Colonic mucosa (tissue), 4 donors: ENCODE results near the gene DUSP23. TPM values are rescaled to one million over a fixed set of nuclear protein-coding genes. Genes with fewer than 3 reads are reported as not detected.

Source experiments
- DNase-seq: peaks from one replicate; pipeline ENCODE4 v3.0.0-alpha.2; 2020
- H3K27ac ChIP-seq: fragments of 200-600 bp; one replicate; pipeline ENCODE4 v1.8.0; 2021
- H3K27me3 ChIP-seq: fragments of 200-600 bp; one replicate; pipeline ENCODE4 v1.8.0; 2021
- H3K36me3 ChIP-seq: fragments of 200-600 bp; one replicate; pipeline ENCODE4 v1.8.0; 2021
- H3K4me1 ChIP-seq: fragments of 200-600 bp; one replicate; pipeline ENCODE4 v1.8.0; 2021; ENCODE audit warnings: mild to moderate bottlenecking
- H3K4me3 ChIP-seq: fragments of 200-600 bp; one replicate; pipeline ENCODE4 v1.8.0; 2021
- H3K9ac ChIP-seq, 2 donors: one replicate each; pipeline ENCODE4 v1.7.0; 2013; ENCODE audit warnings: control low read depth in 2 of 2, low read depth in 2 of 2, low read length in 2 of 2
- H3K9me3 ChIP-seq: fragments of 200-600 bp; one replicate; pipeline ENCODE4 v1.8.0; 2021
- CTCF ChIP-seq: fragments of 200-600 bp; IDR thresholded peaks from one replicate; pipeline ENCODE4 v1.8.0; 2022; ENCODE audit warnings: antibody characterized with exemption, mild to moderate bottlenecking
- intact Hi-C: fragments of 100-400 bp; cut with DNase I; formaldehyde crosslinking; loops from one replicate; pipeline ENCODE4 v1.14.1; 2022
- total RNA-seq, 2 donors: library from RNA; stranded (reverse); fragmentation: NEBNext Ultra II Directional in 1 of 2; extraction: Animal tissue kit (Norgen Biotek cat#: 25700) in 1 of 2; gene quantifications; one replicate each; pipeline ENCODE4 v1.2.1, GENCODE V29; 2021
- donor health status: healthy.
- donor health status: DM: no; HTN: no; CAD: no.
- donor health status: DM: no; HTN: no; CAD: no.

DUSP23 gene
- total RNA-seq, 2 donors from 2014 or later, result 43.3 to 50.4 TPM

- H3K9me3 ChIP-seq, result no peaks in the 10 kb centered on the region
- no peak for TF ChIP-seq CTCF
- no peak overlapping the region for H3K4me3 ChIP-seq
- H3K36me3 ChIP-seq, result no peaks in the 10 kb centered on the region
- H3K27me3 ChIP-seq, result no peaks in the 10 kb centered on the region
- H3K9ac ChIP-seq, result no peak overlapping the region
- no peak for DNase-seq
- intact Hi-C loops, result loop anchor here (10.0 kb wide), 1 partner anchor 570 kb away; the partner anchor contains the start of gene ACKR1
- H3K27ac ChIP-seq, result no peak overlapping the region
- no peaks in the 10 kb centered on the region for H3K4me1 ChIP-seq
These were observed 6.3 kb upstream of the DUSP23 start for GRCh38 chr1:159774465-159774864.

- H3K4me1 ChIP-seq, result peaks cover 4% of the 10 kb centered on the region
- H3K27ac ChIP-seq, result no peak overlapping the region
- H3K27me3 ChIP-seq, result no peaks in the 10 kb centered on the region
- no peak overlapping the region for H3K9ac ChIP-seq
- no peaks in the 10 kb centered on the region for H3K36me3 ChIP-seq
- no peak overlapping the region for H3K4me3 ChIP-seq
- DNase-seq, result no peak
- TF ChIP-seq CTCF, result no peak
- intact Hi-C loops, result loop anchor here (10.0 kb wide), 1 partner anchor 571 kb away; the partner anchor contains the start of gene ACKR1
- H3K9me3 ChIP-seq, result no peaks in the 10 kb centered on the region
These were observed 5.0 kb upstream of the DUSP23 start for GRCh38 chr1:159775716-159776115.

GRCh38 chr1:159778266-159778665 lies 2.5 kb upstream of the DUSP23 start:
- Histone ChIP-seq H3K9me3 (no peaks in the 10 kb centered on the region), H3K4me3 (no peak overlapping the region), H3K9ac (no peak overlapping the region), H3K27ac (no peak overlapping the region), H3K4me1 (peaks cover 4% of the 10 kb centered on the region), H3K27me3 (no peaks in the 10 kb centered on the region), H3K36me3 (no peaks in the 10 kb centered on the region)
- intact Hi-C loops, result loop anchor here (10.0 kb wide), 1 partner anchor 573 kb away; the partner anchor contains the start of gene ACKR1
- DNase-seq, result no peak
- no peak for TF ChIP-seq CTCF

- Histone ChIP-seq H3K4me1 (peaks cover 4% of the 10 kb centered on the region), H3K36me3 (no peaks in the 10 kb centered on the region), H3K9ac (no peak overlapping the region), H3K27me3 (no peaks in the 10 kb centered on the region), H3K9me3 (no peaks in the 10 kb centered on the region), H3K4me3 (no peak overlapping the region), H3K27ac (no peak overlapping the region)
- intact Hi-C loops, result loop anchor here (10.0 kb wide), 1 partner anchor 575 kb away; the partner anchor contains the start of gene ACKR1
- no peak for DNase-seq
- no peak for TF ChIP-seq CTCF
These were observed 1.3 kb upstream of the DUSP23 start for GRCh38 chr1:159779403-159779851.

- Histone ChIP-seq H3K4me1 (peaks cover 4% of the 10 kb centered on the region), H3K9ac (peak overlapping the region in 1 of 2 donors; percentile 68), H3K9me3 (no peaks in the 10 kb centered on the region), H3K27me3 (no peaks in the 10 kb centered on the region), H3K27ac (no peak overlapping the region), H3K36me3 (no peaks in the 10 kb centered on the region), H3K4me3 (no peak overlapping the region)
- DNase-seq, result no peak
- no peak for TF ChIP-seq CTCF
- intact Hi-C loops, result loop anchor here (5.0 kb wide), 1 partner anchor 110 kb away; no protein-coding TSS in a partner anchor
These were observed 1.2 kb downstream of the DUSP23 start for GRCh38 chr1:159781992-159782391.
